Body of pancreas (tissue), 4 donors: Measurements from ENCODE around the gene MAGOH. TPM values are rescaled to one million over a fixed set of nuclear protein-coding genes. Genes with fewer than 3 reads are reported as not detected.

Source experiments
- ATAC-seq: fragments of 150-250 bp; one replicate; pipeline ENCODE4 v1.9.1; 2016
- DNase-seq, 4 donors: peaks; one replicate each; pipeline ENCODE4 v3.0.0-alpha.2; 2019
- H3K27ac ChIP-seq, 4 donors: fragments of 200-600 bp; sonication (generic); 1 replicate in 3 of 4; 2 replicates in 1 of 4; pipeline versions ENCODE4 v1.5.1 to v1.6.1; 2016 to 2019; ENCODE audit warnings: mild to moderate bottlenecking in 1 of 4, mixed read lengths in 1 of 4, moderate library complexity in 1 of 4
- H3K27me3 ChIP-seq, 2 donors: fragments of 200-600 bp; sonication (generic); one replicate each; pipeline ENCODE4 v1.6.0; 2016; ENCODE audit warnings: mild to moderate bottlenecking in 1 of 2
- H3K36me3 ChIP-seq, 2 donors: fragments of 200-600 bp; sonication (generic); replicated peaks in 1 of 2; 2 replicates each; pipeline ENCODE4 v1.5.1; 2016; ENCODE audit warnings: low read depth in 2 of 2; ENCODE audit not compliant: insufficient read depth in 1 of 2
- H3K4me1 ChIP-seq: fragments of 200-600 bp; sonication (generic); one replicate; pipeline ENCODE4 v1.6.0; 2016
- H3K4me3 ChIP-seq, 2 donors: fragments of 200-600 bp; sonication (generic); 1 replicate in 1 of 2; 2 replicates in 1 of 2; pipeline ENCODE4 v1.5.1; 2016 to 2019
- H3K9me3 ChIP-seq, 3 donors: fragments of 200-600 bp; sonication (generic); 1 replicate in 2 of 3; 2 replicates in 1 of 3; pipeline ENCODE4 v1.5.1; 2016
- POLR2A ChIP-seq, 3 donors: fragments of 450-650 bp; IDR thresholded peaks; one replicate each; pipeline ENCODE4 v1.6.1; 2016; ENCODE audit warnings: antibody characterized with exemption in 3 of 3, mild to moderate bottlenecking in 2 of 3
- WGBS, 2 donors: methylation state at CpG; one replicate each; pipeline ENCODE4 v1.1.5; 2017; 5-methylcytosine and 5-hydroxymethylcytosine counted together
- intact Hi-C: fragments of 100-400 bp; cut with DNase I; formaldehyde crosslinking; loops from one replicate; pipeline ENCODE4 v1.15.1; 2023
- total RNA-seq, 2 donors: library from RNA; depleted of rRNA; stranded (reverse); fragments of >200 nt; gene quantifications; one replicate each; pipeline ENCODE4 v1.1.0, GENCODE V29; 2016
- TF ChIP-seq, protein P1 (sequence below), 7 experiments: fragments of 450-650 bp in 4 of 7; fragments of 200-600 bp in 3 of 7; sonication (generic) in 3 of 7; IDR thresholded peaks; one replicate each; pipeline ENCODE4 v1.5.1; 2016 to 2019; ENCODE audit warnings: antibody characterized with exemption in 7 of 7

Gene MAGOH
- total RNA-seq, 2 donors from 2014 or later: 9.6 to 15.2 TPM

DNA sequence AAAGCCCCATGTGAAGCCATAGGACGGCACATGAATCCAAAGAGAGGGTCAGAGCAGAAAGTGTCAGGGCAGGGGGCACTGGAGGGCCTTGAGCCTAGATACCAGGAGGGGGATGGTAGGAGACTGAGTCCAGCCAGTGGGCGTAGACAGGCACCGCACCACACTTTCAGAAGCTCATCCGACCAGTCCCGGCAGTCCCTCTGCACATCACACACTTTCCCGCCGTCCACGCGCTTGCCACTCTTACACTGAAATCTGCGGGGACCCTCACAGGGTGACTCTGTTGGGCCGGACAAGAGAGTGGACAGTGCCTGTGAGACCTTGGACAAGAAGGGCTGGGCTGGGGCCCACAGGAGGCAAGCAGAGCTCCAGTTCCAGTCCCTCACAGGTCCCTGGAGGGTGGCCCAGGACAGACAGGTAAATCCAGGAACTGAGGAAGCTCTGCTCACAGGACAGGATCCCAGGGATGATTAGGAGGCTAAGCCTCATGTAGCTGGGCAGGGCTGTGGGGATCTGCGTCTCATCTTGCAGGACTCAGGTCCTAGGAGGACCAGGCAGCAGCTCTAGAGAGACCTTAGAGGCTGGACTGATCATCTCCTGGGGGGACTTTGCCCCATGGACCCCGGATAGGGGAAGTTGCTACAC is 36.3 kb upstream of the MAGOH start:
- ATAC-seq: no peak
- no peak for TF ChIP-seq POLR2A (IDR thresholded peaks at IDR 0.05)
- TF ChIP-seq, protein P1, sequence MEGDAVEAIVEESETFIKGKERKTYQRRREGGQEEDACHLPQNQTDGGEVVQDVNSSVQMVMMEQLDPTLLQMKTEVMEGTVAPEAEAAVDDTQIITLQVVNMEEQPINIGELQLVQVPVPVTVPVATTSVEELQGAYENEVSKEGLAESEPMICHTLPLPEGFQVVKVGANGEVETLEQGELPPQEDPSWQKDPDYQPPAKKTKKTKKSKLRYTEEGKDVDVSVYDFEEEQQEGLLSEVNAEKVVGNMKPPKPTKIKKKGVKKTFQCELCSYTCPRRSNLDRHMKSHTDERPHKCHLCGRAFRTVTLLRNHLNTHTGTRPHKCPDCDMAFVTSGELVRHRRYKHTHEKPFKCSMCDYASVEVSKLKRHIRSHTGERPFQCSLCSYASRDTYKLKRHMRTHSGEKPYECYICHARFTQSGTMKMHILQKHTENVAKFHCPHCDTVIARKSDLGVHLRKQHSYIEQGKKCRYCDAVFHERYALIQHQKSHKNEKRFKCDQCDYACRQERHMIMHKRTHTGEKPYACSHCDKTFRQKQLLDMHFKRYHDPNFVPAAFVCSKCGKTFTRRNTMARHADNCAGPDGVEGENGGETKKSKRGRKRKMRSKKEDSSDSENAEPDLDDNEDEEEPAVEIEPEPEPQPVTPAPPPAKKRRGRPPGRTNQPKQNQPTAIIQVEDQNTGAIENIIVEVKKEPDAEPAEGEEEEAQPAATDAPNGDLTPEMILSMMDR (IDR thresholded peaks at IDR 0.05): no peak
- H3K4me1 ChIP-seq: no peaks in the 10 kb centered on the region
- H3K4me3 ChIP-seq: no peak overlapping the region
- no peaks in the 10 kb centered on the region for H3K36me3 ChIP-seq
- H3K27me3 ChIP-seq: no peaks in the 10 kb centered on the region
- no peak for DNase-seq
- 88 to 90% methylated on average over 11 to 13 of the region's 13 CpGs for WGBS, 2 donors
- intact Hi-C loops: no loop called here
- no peak overlapping the region for H3K27ac ChIP-seq
- H3K9me3 ChIP-seq: no peaks in the 10 kb centered on the region

DNA sequence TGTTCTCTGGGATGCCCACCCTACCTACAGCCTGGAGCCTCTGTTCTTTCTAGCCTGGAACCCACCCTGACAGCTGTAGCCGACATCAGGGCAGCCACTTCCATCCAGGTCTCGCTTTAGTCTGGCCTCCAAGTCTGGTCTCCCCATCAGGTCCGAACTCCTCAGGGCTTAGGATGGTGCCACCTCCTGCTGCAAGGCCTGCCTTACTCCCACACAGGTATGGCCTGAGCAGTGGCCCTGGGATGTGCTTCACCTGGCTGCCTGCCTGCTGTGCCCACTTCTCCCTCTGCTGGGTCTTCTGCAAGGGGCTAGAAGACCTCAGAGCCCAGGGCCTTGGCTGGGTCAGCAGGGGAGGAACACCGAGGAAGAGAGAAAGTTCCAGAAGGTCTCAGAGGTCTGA is 35.7 kb upstream of the MAGOH start:
- DNase-seq (no peak), ATAC-seq (no peak)
- Histone ChIP-seq H3K9me3 (no peaks in the 10 kb centered on the region), H3K27ac (no peak overlapping the region), H3K4me3 (no peak overlapping the region), H3K4me1 (no peaks in the 10 kb centered on the region), H3K27me3 (no peaks in the 10 kb centered on the region), H3K36me3 (no peaks in the 10 kb centered on the region)
- intact Hi-C loops: no loop called here
- TF ChIP-seq, protein P1 (IDR thresholded peaks at IDR 0.05): no peak
- TF ChIP-seq POLR2A (IDR thresholded peaks at IDR 0.05): no peak
- WGBS, 2 donors: 70 to 85% methylated on average over 4 of the region's 4 CpGs

DNA sequence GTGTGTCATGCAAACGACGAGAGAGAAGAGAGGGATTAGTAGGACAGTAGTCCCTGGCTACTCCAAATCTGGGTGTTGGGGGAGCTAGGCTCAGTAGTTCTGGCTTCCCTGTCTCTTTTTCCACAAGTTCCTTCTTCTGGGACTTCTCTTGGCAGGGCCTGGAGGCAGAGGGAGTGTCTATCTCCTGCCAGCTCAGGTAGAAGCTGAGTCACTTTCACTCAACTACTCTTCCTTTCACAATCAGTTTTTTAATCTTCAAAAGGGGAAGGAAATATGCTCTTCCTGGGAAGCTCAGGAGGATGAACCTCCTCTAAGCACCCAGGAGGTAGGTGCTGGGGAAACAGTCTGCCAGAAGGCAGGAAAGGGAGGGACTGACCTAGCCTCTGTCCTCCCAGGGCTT is 35.2 kb upstream of the MAGOH start:
- no peak overlapping the region for H3K4me3 ChIP-seq
- H3K9me3 ChIP-seq: no peaks in the 10 kb centered on the region
- no peak for TF ChIP-seq POLR2A (IDR thresholded peaks at IDR 0.05)
- TF ChIP-seq, protein P1 (IDR thresholded peaks at IDR 0.05): no peak
- WGBS, 2 donors: 53 to 83% methylated on average over 2 of the region's 2 CpGs
- intact Hi-C loops: no loop called here
- no peak overlapping the region for H3K27ac ChIP-seq
- no peak for DNase-seq
- H3K4me1 ChIP-seq: no peaks in the 10 kb centered on the region
- ATAC-seq: no peak
- H3K27me3 ChIP-seq: no peaks in the 10 kb centered on the region
- no peaks in the 10 kb centered on the region for H3K36me3 ChIP-seq

DNA sequence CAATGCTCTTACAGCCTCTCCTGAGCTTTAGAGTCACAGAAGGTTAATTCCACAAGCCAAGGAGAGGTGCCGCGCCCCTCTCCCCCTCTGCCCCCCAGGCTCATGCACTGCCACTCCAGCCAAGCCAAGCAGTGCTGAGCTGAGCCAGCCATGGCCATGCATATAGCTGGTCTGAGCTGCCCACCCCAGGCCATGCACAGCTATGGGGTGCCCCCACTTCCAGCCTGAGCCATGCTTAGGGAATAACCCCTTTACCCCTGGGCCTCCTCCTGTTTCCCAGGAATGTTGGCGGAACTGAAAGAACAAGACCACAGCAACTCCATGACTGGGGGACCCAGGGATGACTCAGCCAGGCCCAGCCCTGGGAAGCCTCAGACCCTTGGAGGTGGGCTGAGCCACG is 34.0 kb upstream of the MAGOH start:
- Histone ChIP-seq H3K27me3 (no peaks in the 10 kb centered on the region), H3K27ac (no peak overlapping the region), H3K4me3 (no peak overlapping the region), H3K4me1 (no peaks in the 10 kb centered on the region), H3K9me3 (no peaks in the 10 kb centered on the region), H3K36me3 (no peaks in the 10 kb centered on the region)
- 86 to 89% methylated on average over 4 of the region's 4 CpGs for WGBS, 2 donors
- ATAC-seq (no peak), DNase-seq (no peak)
- intact Hi-C loops: no loop called here
- TF ChIP-seq POLR2A (IDR thresholded peaks at IDR 0.05): no peak
- TF ChIP-seq, protein P1 (IDR thresholded peaks at IDR 0.05): no peak

DNA sequence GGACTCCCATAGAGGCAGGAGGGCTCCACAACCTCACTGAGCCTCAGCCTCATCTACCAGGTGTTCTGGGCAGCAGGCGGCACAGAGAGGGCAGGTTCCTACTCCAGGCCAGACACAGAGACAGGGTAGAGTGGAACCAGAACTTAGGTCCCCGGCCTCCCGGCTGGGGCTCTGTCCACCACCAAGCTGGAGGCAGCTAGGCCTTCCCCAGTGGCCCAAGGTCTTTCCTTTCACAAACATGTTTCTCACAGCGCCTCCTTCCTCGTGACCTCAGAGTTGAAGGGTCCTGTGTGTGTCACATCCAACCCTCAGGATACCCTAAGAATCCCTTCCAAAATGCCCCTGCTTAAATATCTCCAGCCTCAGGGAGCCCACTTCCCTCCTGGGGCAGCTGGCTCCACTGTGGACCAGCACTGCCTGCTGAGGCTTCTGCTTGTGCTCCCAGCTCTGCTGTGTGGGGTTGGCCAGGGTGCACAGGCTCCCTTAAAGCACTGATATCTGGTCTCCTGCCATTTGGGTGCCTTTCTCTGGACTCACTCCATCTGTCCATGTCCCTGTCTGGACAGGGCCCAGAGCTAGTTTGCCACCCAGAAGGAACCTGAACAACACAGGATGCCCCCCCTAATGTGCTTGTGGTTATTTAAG is 33.2 kb upstream of the MAGOH start:
- Histone ChIP-seq H3K27me3 (no peaks in the 10 kb centered on the region), H3K27ac (no peak overlapping the region), H3K4me3 (no peak overlapping the region), H3K4me1 (no peaks in the 10 kb centered on the region), H3K36me3 (no peaks in the 10 kb centered on the region), H3K9me3 (no peaks in the 10 kb centered on the region)
- TF ChIP-seq, protein P1 (IDR thresholded peaks at IDR 0.05): no peak
- no peak for TF ChIP-seq POLR2A (IDR thresholded peaks at IDR 0.05)
- WGBS, 2 donors: 91 to 92% methylated on average over 4 to 5 of the region's 5 CpGs
- intact Hi-C loops: no loop called here
- ATAC-seq: no peak
- no peak for DNase-seq
